Islet precursor cell (in vitro differentiated cells): Measurements from ENCODE around the gene TCEANC.

Source experiments
- DNase-seq: peaks from one replicate; pipeline ENCODE4 v3.0.0-alpha.2; 2018

Gene TCEANC

GRCh38 chrX:13694359-13694758, 41.4 kb downstream of the TCEANC start:
- no peak for DNase-seq

GRCh38 chrX:13694983-13695382, 42.0 kb downstream of the TCEANC start:
- no peak for DNase-seq

GRCh38 chrX:13695601-13696115, 42.7 kb downstream of the TCEANC start:
- DNase-seq = no peak

GRCh38 chrX:13697455-13697854, 44.5 kb downstream of the TCEANC start:
- DNase-seq = no peak

GRCh38 chrX:13697976-13698375, 45.0 kb downstream of the TCEANC start:
- DNase-seq = no peak

GRCh38 chrX:13698432-13698831, 45.5 kb downstream of the TCEANC start:
- no peak for DNase-seq

GRCh38 chrX:13699183-13699826, 46.4 kb downstream of the TCEANC start:
- DNase-seq = no peak

GRCh38 chrX:13700380-13700779, 47.4 kb downstream of the TCEANC start:
- DNase-seq = no peak

GRCh38 chrX:13702111-13702789, 49.3 kb downstream of the TCEANC start:
- DNase-seq = no peak

GRCh38 chrX:13703135-13703534, 50.2 kb downstream of the TCEANC start:
- DNase-seq = no peak

- DNase-seq = no peak
Observed at GRCh38 chrX:13703589-13703988, 50.6 kb downstream of the TCEANC start.

GRCh38 chrX:13711141-13711540, 58.2 kb downstream of the TCEANC start:
- no peak for DNase-seq
